ENCODE results near the gene SUCLG2.

DNA sequence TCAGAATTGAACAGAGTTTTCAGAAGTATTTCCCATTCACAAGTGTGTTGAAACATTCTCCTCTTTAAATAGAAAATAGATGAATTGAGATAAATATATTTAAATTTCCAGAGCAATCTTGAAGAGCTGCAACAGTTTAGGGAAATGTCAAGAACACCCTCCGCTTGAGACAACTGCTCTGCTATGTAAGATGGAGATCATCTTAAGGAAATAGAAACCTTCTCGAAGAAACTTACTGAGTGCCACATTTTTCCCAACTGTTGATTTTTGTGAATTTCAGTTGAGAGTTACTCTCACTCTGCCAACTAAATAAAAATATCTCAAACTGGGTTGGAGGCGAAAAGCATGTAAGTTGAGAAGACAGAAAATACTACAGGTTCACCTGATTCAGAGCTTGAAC is 78.0 kb downstream of the SUCLG2 start:
- TF ChIP-seq POLR2A (IDR thresholded peaks at IDR 0.05) = no peak
- TF ChIP-seq CTCF (IDR thresholded peaks at IDR 0.05) = no peak

Data from body of pancreas (tissue), 4 donors.